ENCODE measurements around the gene PTGER2. TPM values are rescaled to one million over a fixed set of nuclear protein-coding genes. Genes with fewer than 3 reads are reported as not detected.

The PTGER2 gene
- total and polyA plus RNA-seq, 2 donors, result 4.8 to 6.1 TPM

Other genes with a start within 250 kb of the PTGER2 start
- 102 TPM for gene NID2, start 245.3 kb upstream of the PTGER2 start, total RNA-seq
- 12.5 TPM for gene NID2, start 245.3 kb upstream of the PTGER2 start, polyA plus RNA-seq
- gene PTGDR, start 46.6 kb upstream of the PTGER2 start, total RNA-seq, result 0.58 TPM
- 0.44 TPM for gene PTGDR, start 46.6 kb upstream of the PTGER2 start, polyA plus RNA-seq
- gene TXNDC16, start 238.2 kb downstream of the PTGER2 start, total RNA-seq, result 19.2 TPM
- gene TXNDC16, start 238.2 kb downstream of the PTGER2 start, polyA plus RNA-seq, result 5.6 TPM
- gene GPR137C, start 238.5 kb downstream of the PTGER2 start, total RNA-seq, result 14.0 TPM
- gene GPR137C, start 238.5 kb downstream of the PTGER2 start, polyA plus RNA-seq, result 0.52 TPM

Data from urinary bladder (tissue), 2 donors.